Measurements from ENCODE around the gene ADORA1.

Gene ADORA1

DNA sequence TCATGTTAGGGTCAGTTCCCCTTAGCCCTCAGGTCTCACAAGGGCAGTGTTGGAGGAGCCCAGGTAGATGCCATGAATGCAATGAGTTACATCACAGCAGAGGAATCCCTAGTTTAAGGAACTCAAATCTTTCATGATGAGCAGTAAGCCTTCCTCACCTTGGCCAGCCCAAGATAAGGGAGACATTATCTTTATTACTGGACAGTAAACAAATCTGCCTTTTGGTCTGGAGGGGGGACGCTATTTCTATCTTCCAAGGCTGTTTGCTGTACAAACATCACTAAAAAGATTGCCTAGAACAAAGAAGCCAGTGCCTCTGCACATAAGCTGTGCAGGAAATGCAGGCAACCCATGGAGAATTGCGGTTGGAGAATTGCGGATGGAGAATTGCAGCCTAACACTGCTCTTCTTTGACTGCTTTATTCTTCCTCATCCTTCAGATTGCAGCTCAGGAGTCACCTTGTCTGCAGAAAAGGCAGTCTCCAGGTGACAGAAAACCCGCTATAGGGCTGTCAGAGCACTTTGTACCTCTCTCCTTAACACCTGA lies 61.2 kb downstream of the ADORA1 start:
- no peak overlapping the region for H3K27ac ChIP-seq (replicated peaks)
- no peak overlapping the region for H3K4me3 ChIP-seq (replicated peaks; ENCODE audit: insufficient read depth, low read length)
- no peak for TF ChIP-seq POLR2AphosphoS5 (IDR thresholded peaks at IDR 0.05; ENCODE audit: low read depth)
- TF ChIP-seq GABPA (IDR thresholded peaks at IDR 0.05; ENCODE audit: low read depth): no peak
- TF ChIP-seq, protein P1, sequence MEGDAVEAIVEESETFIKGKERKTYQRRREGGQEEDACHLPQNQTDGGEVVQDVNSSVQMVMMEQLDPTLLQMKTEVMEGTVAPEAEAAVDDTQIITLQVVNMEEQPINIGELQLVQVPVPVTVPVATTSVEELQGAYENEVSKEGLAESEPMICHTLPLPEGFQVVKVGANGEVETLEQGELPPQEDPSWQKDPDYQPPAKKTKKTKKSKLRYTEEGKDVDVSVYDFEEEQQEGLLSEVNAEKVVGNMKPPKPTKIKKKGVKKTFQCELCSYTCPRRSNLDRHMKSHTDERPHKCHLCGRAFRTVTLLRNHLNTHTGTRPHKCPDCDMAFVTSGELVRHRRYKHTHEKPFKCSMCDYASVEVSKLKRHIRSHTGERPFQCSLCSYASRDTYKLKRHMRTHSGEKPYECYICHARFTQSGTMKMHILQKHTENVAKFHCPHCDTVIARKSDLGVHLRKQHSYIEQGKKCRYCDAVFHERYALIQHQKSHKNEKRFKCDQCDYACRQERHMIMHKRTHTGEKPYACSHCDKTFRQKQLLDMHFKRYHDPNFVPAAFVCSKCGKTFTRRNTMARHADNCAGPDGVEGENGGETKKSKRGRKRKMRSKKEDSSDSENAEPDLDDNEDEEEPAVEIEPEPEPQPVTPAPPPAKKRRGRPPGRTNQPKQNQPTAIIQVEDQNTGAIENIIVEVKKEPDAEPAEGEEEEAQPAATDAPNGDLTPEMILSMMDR (IDR thresholded peaks at IDR 0.05; ENCODE audit: insufficient read depth, low read length): no peak
- TF ChIP-seq, protein P2, sequence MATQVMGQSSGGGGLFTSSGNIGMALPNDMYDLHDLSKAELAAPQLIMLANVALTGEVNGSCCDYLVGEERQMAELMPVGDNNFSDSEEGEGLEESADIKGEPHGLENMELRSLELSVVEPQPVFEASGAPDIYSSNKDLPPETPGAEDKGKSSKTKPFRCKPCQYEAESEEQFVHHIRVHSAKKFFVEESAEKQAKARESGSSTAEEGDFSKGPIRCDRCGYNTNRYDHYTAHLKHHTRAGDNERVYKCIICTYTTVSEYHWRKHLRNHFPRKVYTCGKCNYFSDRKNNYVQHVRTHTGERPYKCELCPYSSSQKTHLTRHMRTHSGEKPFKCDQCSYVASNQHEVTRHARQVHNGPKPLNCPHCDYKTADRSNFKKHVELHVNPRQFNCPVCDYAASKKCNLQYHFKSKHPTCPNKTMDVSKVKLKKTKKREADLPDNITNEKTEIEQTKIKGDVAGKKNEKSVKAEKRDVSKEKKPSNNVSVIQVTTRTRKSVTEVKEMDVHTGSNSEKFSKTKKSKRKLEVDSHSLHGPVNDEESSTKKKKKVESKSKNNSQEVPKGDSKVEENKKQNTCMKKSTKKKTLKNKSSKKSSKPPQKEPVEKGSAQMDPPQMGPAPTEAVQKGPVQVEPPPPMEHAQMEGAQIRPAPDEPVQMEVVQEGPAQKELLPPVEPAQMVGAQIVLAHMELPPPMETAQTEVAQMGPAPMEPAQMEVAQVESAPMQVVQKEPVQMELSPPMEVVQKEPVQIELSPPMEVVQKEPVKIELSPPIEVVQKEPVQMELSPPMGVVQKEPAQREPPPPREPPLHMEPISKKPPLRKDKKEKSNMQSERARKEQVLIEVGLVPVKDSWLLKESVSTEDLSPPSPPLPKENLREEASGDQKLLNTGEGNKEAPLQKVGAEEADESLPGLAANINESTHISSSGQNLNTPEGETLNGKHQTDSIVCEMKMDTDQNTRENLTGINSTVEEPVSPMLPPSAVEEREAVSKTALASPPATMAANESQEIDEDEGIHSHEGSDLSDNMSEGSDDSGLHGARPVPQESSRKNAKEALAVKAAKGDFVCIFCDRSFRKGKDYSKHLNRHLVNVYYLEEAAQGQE (IDR thresholded peaks at IDR 0.05; ENCODE audit: insufficient replicate concordance, low read depth): no peak
- no peak; the same call in 1 of the 2 replicates for TF ChIP-seq SPI1 (IDR thresholded peaks at IDR 0.05; ENCODE audit: borderline replicate concordance, low read depth)
- no peak for DNase-seq (ENCODE audit: low read depth in 1 of 2, low spot score in 1 of 2)
- H3K27me3 ChIP-seq (ENCODE audit: insufficient read depth, poor library complexity, severe bottlenecking): no peaks in the 10 kb centered on the region

DNA sequence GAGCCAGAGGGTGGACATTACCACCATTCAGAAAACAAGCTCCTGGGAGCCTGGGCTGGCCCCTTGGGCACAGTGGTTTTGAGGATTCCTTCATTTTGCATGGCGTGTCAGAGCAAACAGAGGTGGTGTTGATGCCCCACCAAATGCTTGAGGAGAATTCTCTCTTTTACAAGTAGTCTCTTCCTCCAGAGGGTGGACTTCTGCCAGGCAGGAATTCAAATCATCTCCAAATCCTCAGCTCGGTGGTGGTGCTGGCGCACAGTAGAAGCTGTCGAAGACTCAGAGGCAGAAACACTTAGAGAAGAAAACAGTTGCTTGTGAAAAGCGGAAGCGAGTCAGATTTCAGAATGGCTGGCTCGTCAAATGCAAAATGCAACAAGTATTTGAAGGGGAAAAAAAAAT lies 62.4 kb downstream of the ADORA1 start:
- Histone ChIP-seq H3K27ac (replicated peaks) (peak overlapping the region; percentile 54), H3K27me3 (ENCODE audit: insufficient read depth, poor library complexity, severe bottlenecking) (no peaks in the 10 kb centered on the region), H3K4me3 (replicated peaks; ENCODE audit: insufficient read depth, low read length) (no peak overlapping the region)
- no peak for TF ChIP-seq POLR2AphosphoS5 (IDR thresholded peaks at IDR 0.05; ENCODE audit: low read depth)
- peak; percentile 80; the same call in 1 of the 2 replicates for TF ChIP-seq SPI1 (IDR thresholded peaks at IDR 0.05; ENCODE audit: borderline replicate concordance, low read depth)
- TF ChIP-seq, protein P1 (IDR thresholded peaks at IDR 0.05; ENCODE audit: insufficient read depth, low read length): no peak
- TF ChIP-seq GABPA (IDR thresholded peaks at IDR 0.05; ENCODE audit: low read depth): no peak
- TF ChIP-seq, protein P2 (IDR thresholded peaks at IDR 0.05; ENCODE audit: insufficient replicate concordance, low read depth): no peak
- peak in 1 of 2 experiments; percentile 56 for DNase-seq (ENCODE audit: low read depth in 1 of 2, low spot score in 1 of 2)

DNA sequence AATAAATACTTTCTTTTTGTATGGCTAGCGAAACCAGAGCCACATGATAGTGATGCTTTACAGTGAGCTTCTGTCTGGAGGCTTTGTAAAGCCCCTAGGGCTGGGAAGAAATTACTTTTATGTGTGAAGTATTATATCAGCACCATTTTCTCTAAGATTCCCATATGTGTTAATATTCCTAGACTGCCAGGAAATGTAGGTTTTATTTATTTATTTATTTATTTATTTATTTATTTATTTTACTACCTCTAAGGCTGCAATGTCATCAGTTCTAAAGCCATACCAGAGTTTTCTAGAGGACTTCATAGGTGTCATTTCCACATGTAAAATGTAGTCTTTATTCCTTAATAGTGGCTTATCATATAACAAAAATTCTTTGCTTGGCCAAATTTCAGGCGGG lies 63.4 kb downstream of the ADORA1 start:
- H3K27ac ChIP-seq (replicated peaks): no peak overlapping the region
- TF ChIP-seq, protein P1 (IDR thresholded peaks at IDR 0.05; ENCODE audit: insufficient read depth, low read length): no peak
- no peak for TF ChIP-seq GABPA (IDR thresholded peaks at IDR 0.05; ENCODE audit: low read depth)
- no peak for DNase-seq (ENCODE audit: low read depth in 1 of 2, low spot score in 1 of 2)
- H3K4me3 ChIP-seq (replicated peaks; ENCODE audit: insufficient read depth, low read length): no peak overlapping the region
- H3K27me3 ChIP-seq (ENCODE audit: insufficient read depth, poor library complexity, severe bottlenecking): no peaks in the 10 kb centered on the region

DNA sequence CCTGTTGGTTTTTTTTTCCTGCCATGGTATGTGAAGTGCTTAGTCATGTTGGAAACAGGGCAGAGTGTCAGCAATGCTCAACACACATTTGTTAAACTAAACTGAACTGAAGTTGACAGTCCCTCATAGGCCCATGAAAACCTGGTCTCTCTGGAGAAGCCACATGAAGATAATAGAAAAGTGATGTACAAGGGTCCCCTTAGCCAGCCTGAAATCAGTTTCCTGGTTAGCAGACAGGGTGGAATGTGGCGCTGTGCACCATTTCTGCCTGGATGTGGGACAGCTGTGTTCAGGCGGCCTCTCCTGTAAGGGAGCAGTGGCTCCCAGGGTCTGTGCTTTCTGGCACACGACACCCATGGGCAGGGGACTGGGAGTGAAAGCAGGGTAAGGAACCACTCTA lies 68.8 kb downstream of the ADORA1 start:
- Histone ChIP-seq H3K4me3 (replicated peaks; ENCODE audit: insufficient read depth, low read length) (no peak overlapping the region), H3K27me3 (ENCODE audit: insufficient read depth, poor library complexity, severe bottlenecking) (no peaks in the 10 kb centered on the region), H3K27ac (replicated peaks) (no peak overlapping the region)
- DNase-seq (ENCODE audit: low read depth in 1 of 2, low spot score in 1 of 2): no peak
- TF ChIP-seq, protein P1 (IDR thresholded peaks at IDR 0.05; ENCODE audit: insufficient read depth, low read length): no peak
- TF ChIP-seq, protein P2 (IDR thresholded peaks at IDR 0.05; ENCODE audit: insufficient replicate concordance, low read depth): no peak
- TF ChIP-seq SPI1 (IDR thresholded peaks at IDR 0.05; ENCODE audit: borderline replicate concordance, low read depth) (no peak), GABPA (IDR thresholded peaks at IDR 0.05; ENCODE audit: low read depth) (no peak), POLR2AphosphoS5 (IDR thresholded peaks at IDR 0.05; ENCODE audit: low read depth) (no peak)
